IPS DF 19.7 (cell line): ENCODE results near the gene ATP7B.
"Not testable (repeated sequence)": the region's sequence is repeated elsewhere in the genome, so short reads cannot be mapped to it uniquely, and the experiment has no call there.

Experiments used
- DNase-seq: peaks from one replicate; pipeline ENCODE4 v3.0.0-alpha.2; 2013; ENCODE audit warnings: low read depth, low spot score

ATP7B gene

DNA sequence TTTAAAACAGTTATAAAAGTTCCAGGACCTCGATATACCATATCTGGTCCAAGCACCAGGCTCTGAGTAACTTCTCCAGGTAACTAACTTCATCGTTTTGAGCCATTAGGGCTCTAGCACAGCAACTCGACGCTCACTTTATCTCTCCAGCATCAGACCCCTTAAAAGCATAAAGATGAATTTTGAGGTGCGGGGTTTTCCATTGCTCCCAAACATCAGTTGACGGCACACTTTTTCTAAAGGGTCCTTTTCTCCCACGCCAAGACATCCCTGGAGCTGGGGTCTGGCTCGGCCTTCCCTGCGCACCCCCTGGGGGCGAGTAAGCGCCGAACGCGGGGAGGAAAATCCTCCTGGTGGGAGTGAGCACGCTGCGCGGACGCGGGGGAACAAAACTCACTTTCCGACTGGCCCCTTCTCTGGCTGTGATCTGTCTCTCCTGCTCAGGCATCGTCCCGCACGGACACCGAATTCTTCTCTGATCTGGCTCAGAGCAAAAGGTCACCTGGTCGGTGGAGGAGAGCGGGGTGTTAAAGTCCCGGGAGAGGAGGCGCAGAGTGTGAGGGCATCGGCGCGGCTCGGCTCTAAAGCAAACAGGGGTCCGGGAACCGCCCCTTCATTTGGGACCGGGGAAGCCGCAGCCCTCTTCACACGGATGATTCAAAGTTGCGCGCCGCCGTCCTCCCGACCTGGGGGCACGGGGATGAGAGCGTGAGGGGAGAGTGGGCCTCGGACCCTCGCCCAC is at the start of gene ATP7B:
ATP7B (minus strand) TSS at position 561 of the 742 bp plus-strand sequence; CDS start at position 448, 113 bp downstream.
- no peak for DNase-seq

DNA sequence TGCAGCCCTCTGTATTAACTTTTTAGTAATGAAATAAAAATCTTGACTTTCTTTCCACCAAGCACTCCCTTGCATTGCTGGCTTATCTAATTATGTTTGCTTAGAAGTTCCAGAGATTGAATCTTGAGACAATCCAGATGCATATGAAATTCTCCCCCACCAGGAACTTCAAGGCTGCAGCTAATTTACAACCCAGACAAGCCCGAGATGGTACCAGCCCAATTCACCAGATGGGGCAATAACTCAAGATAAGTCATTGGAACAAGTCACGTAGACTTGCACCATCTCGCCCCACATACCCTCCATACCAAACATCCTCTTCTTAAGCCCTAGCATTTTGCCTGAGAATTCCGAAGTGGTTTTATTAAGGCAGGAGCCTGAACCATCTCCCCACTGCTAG is 42.2 kb upstream of the ATP7B start:
- no peak for DNase-seq

- DNase-seq = no peak
These were observed 40.1 kb upstream of the ATP7B start for GRCh38 chr13:52051400-52051799.

DNA sequence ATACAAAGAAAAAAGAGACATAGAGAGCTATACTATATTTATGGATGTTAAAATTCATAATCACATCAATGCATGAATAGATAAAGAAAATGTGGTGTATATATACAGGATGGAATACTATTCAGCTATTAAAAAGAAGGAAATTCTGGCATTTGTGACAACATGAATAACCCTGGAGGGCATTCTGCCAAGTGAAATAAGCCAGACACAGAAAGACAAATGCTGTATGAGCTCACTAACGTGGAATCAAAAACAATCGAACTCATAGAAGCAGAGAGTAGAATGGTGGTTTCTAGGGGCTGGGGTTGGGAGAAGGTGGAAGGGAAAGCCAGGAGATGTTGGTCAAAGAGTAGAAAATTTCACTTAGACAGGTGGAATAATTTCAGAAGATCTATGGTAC is 37.3 kb upstream of the ATP7B start:
- DNase-seq = no peak

GRCh38 chr13:52047463-52047862 is 36.2 kb upstream of the ATP7B start:
- no peak for DNase-seq

DNA sequence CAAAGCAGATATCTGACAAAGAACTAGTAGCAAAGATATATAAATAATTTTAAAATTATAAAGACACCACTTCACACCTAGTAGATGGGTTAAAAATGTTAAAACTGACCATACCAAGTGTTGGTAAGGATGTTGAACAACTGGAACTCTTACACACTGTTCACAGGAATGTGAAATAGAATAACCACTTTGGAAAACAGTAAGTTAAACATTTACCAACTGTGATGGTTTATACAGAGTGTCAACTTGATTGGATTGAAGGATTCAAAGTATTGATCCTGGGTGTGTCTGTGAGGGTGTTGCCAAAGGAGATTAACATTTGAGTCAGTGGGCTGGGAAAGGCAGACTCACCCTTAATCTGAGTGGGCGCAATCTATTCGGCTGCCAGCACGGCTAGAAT is 32.4 kb upstream of the ATP7B start:
- DNase-seq = no peak

- no peak for DNase-seq
These were observed 24.8 kb upstream of the ATP7B start for GRCh38 chr13:52036037-52036436.

- no peak for DNase-seq
These were observed 23.5 kb upstream of the ATP7B start for GRCh38 chr13:52034616-52035226.

DNA sequence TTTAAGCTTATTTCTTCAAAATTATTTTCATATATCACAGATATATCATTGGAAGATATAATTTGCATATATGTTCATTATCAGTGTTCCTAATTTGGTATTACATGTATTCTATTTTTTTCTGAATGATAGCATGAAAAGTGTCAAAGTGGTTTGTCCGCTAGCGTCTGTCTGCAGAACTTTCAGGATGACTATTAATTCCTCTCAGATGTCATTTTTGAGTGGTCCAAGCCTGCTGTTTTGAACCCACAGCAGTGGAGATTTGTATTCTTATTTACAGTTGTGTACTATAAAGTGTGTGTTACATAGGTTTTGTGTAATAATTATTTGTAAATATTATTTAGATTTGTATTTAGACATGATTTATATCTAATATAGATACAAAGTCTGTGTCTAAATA is 21.8 kb upstream of the ATP7B start:
- no peak for DNase-seq

DNA sequence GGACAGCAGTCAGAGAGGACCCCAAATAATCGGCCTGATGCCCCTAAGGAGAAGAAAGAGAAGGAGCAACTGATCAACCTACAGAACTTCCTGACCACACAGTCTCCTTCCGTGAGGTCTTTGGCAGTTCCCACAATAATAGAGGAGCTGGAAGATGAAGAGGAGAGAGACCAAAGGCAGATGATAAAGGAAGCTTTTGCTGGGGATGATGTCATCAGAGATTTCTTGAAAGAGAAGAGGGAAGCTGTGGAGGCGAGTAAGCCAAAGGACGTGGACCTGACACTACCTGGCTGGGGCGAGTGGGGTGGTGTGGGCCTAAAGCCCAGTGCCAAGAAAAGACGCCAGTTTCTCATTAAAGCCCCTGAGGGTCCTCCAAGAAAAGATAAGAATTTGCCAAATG is 19.2 kb upstream of the ATP7B start:
- not testable (repeated sequence) for DNase-seq

DNA sequence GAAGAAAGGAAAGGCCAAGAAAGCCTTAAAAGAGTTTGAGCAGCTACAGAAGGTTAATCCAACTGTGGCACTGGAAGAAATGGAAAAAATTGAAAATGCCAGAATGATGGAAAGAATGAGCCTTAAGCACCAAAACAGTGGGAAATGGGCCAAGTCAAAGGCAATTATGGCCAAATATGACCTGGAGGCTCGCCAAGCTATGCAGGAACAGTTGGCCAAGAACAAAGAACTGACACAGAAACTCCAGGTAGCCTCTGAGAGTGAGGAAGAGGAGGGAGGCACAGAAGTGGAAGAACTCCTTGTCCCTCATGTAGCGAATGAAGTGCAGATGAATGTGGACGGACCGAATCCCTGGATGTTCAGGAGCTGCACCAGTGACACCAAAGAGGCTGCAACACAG is 18.3 kb upstream of the ATP7B start:
- DNase-seq = no peak

- no peak for DNase-seq
These were observed 16.6 kb upstream of the ATP7B start for GRCh38 chr13:52027832-52028231.

GRCh38 chr13:52026246-52026626 is 15.0 kb upstream of the ATP7B start:
- no peak for DNase-seq

DNA sequence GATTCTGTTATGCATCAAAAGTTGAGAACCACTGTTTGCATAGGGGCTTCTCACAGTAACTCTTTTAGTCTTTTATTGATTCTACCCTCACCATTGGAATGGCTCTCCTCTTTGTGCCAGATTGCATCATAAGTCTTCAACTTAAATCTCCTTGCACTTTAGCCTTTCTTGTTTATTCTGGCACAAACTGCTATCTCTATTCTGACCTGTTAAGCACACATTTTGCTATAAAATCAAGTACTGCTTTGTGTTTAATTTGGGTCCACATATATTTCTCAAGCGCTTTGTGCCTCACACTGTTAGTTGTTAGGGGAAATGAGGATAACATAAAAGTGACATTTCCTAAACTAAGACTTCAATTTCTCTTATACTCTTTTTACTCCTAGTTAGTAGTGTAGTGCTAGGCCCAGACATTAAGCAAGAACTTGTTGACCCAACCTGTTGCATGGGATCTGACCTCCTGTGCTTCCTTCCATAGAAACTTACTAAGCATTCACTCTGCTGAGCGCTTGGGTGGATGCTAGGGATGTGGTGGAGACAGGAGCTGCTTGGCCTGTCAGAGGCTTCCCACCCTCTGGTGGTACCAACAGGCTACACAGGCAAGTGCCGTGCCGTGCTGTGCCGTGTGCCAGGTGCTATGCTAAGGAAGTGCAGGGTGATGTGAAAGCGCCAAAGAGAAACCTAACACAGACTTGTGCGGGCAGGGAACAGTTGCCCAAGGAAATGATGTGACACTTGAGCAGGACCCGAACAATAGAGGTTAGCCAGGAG is 14.4 kb upstream of the ATP7B start:
- DNase-seq = no peak

- DNase-seq = no peak
These were observed 13.2 kb upstream of the ATP7B start, which contains the start of gene UTP14C for GRCh38 chr13:52024481-52024880. Gene UTP14C (plus strand): TSS chr13:52024691. CDS start chr13:52028805, 4,114 bp downstream.

- DNase-seq = no peak
These were observed 11.1 kb upstream of the ATP7B start for GRCh38 chr13:52022356-52022755.

- no peak for DNase-seq
These were observed 8.9 kb upstream of the ATP7B start for GRCh38 chr13:52020191-52020590.

DNA sequence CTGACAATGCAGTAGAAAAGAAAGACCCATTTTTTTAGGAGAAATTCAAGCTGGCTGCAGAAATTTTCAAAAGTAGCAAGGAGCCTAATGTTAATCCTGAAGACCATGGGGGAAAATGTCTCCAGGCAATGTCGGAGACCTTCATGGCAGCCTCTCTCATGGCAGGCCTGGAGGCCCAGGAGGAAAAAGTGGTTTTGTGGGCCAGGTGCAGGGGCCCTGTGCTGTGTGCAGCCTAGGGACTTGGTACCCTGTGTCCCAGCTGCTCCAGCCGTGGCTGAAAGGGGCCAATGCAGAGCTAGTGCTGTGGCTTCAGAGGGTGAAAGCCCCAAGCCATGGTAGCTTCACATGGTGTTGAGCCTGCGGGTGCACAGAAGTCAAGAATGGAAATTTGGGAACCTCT is 5.0 kb upstream of the ATP7B start:
- DNase-seq = no peak

DNA sequence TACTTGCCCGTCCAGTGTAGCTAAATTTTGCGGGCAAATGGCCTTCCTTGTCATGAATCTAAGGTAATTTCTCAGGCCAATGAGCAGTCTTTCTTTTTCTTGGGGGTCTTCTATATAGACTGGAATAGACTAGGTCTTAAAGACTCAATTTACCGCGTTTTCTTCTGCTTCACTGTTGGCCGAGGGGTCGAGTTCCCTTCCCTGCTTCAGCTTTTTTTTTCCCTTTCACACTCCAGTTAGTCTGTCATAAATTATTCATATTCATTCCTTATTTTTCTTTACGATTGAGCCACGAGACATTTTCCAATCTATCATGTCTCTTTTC is 1.2 kb upstream of the ATP7B start:
- DNase-seq = no peak

DNA sequence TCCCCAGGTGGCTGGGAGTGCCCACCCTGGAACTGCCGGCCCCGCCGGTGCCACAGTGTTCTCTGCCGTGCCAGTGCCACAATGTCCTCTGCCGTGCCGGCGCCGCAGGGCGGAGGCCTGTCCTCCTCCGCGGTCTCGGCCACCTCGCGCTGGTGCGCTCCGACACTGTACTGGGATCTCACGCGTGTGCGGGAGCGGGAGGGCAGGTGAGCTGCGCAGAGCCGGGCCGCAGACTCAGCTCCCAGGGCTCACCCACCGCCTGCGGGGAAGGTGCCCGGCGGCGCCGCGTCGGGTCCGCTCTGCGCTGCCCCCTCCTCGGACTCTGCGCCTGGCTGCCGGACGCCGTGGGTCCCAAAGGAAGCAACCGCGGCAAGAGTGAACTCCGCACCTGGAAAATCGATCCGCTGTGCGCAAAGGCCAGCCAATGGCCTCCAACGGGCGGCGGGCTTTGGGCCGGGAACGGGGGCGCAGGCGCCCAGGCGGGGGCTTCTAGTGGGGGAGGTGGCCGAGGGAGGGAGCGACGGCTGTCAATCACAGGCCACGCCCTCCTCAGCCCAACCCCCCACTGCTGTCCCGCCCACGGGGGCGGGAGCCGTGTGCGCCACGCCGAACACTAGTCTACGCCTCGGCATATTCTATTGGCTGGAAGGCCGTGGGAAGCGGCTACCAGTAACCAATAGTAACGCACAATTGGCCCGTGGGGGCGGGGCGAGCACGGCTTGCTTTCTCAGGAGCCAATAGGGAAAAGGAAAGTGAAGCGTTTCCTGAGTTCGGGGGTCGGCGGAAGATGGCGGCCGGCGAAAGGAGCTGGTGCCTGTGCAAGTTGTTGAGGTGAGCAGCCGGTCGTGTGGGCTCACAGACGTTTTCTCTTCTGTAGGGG is 622 bp upstream of the ATP7B start, which contains the start of gene ALG11:
ALG11 (plus strand) TSS at position 767 of the 880 bp plus-strand sequence; CDS start at position 788, 21 bp downstream.
- DNase-seq = peak; percentile 81

DNA sequence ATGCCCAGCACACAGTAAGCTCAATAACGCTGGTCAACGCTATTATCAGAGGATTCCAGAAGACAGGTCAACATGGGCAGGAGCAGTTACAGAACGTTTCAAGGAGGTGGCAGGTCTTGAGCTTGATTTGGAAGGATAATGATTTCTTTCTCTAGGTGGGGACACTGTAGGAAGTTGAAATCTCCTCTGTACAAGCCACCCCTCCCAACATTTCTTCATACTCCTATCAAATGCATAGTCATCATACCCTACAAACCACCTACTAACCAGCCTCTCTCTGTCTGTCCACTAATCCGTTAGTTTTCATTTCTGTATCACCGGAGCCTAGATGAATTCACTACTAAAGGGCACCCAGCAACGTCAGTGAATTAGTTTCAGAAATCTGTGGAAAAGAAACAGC is 1.3 kb downstream of the ATP7B start:
- no peak for DNase-seq
